ENCODE results near the gene YBEY.

Gene YBEY

GRCh38 chr21:46266946-46267345 lies 19.2 kb upstream of the YBEY start:
- Histone ChIP-seq H3K4me1 (ENCODE audit: control insufficient read depth, insufficient read depth, low read length) (no peaks in the 10 kb centered on the region), H3K36me3 (ENCODE audit: control insufficient read depth in 2 of 2, insufficient read depth in 1 of 2, low read length in 2 of 2) (peaks cover 63 to 86% of the 10 kb centered on the region in 2 experiments), H3K27ac (ENCODE audit: extremely low read depth, low read depth, low read length) (no peak overlapping the region), H3K4me3 (ENCODE audit: low read depth, low read length) (no peak overlapping the region), H3K9me3 (ENCODE audit: control insufficient read depth, insufficient read depth, low read depth, low read length) (no peaks in the 10 kb centered on the region)
- ChIA-PET CTCF (no interaction called here), POLR2A (interaction anchor here (1.0 kb wide), 1 partner anchor 10 kb away, joined by 3 read pairs; no protein-coding TSS in a partner anchor)
- TF ChIP-seq PRDM4 (tag by site-specific recombination; IDR thresholded peaks at IDR 0.05) (no peak), ZNF645 (tag by site-specific recombination; IDR thresholded peaks at IDR 0.05) (no peak), ZNF266 (tag by site-specific recombination; IDR thresholded peaks at IDR 0.05; ENCODE audit: low read depth) (no peak), ZNF623 (tag by site-specific recombination; IDR thresholded peaks at IDR 0.05) (no peak)

GRCh38 chr21:46268371-46268770 lies 17.8 kb upstream of the YBEY start:
- Histone ChIP-seq H3K36me3 (ENCODE audit: control insufficient read depth in 2 of 2, insufficient read depth in 1 of 2, low read length in 2 of 2) (peaks cover 65 to 92% of the 10 kb centered on the region in 2 experiments), H3K9me3 (ENCODE audit: control insufficient read depth, insufficient read depth, low read depth, low read length) (no peaks in the 10 kb centered on the region), H3K4me3 (ENCODE audit: low read depth, low read length) (no peak overlapping the region), H3K4me1 (ENCODE audit: control insufficient read depth, insufficient read depth, low read length) (no peaks in the 10 kb centered on the region), H3K27ac (ENCODE audit: extremely low read depth, low read depth, low read length) (no peak overlapping the region)
- no peak for TF ChIP-seq ZNF521 (tag by site-specific recombination; IDR thresholded peaks at IDR 0.05)
- no peak for TF ChIP-seq YY1 (tag by site-specific recombination; IDR thresholded peaks at IDR 0.05)
- no peak for TF ChIP-seq PRDM6 (tag by site-specific recombination; IDR thresholded peaks at IDR 0.05)
- no peak for TF ChIP-seq OVOL3 (tag by site-specific recombination; IDR thresholded peaks at IDR 0.05)
- no peak for TF ChIP-seq ZNF324 (tag by site-specific recombination; IDR thresholded peaks at IDR 0.05)
- TF ChIP-seq ZNF777 (tag by site-specific recombination; IDR thresholded peaks at IDR 0.05; ENCODE audit: borderline replicate concordance): no peak
- no peak for TF ChIP-seq GLI2 (tag by site-specific recombination; IDR thresholded peaks at IDR 0.05; ENCODE audit: borderline replicate concordance, low read depth)
- no peak for TF ChIP-seq ZNF558 (tag by site-specific recombination; IDR thresholded peaks at IDR 0.05)
- no peak for TF ChIP-seq ZNF704 (tag by site-specific recombination; IDR thresholded peaks at IDR 0.05)
- TF ChIP-seq ZNF274 (IDR thresholded peaks at IDR 0.05; ENCODE audit: low read length): no peak
- no peak for TF ChIP-seq ZNF274 (tag by site-specific recombination; IDR thresholded peaks at IDR 0.05; ENCODE audit: borderline replicate concordance)
- no peak for TF ChIP-seq ZNF121 (tag by site-specific recombination; IDR thresholded peaks at IDR 0.05)
- TF ChIP-seq ZSCAN30 (tag by site-specific recombination; IDR thresholded peaks at IDR 0.05): no peak
- ChIA-PET CTCF (no interaction called here), POLR2A (no interaction called here)
